NOMO-1 (cell line): ENCODE results near the gene MYH3.

Experiments used
- DNase-seq, 2 experiments: peaks; one replicate each; lab custom pipeline; 2025; ENCODE audit not compliant: unreplicated experiment in 2 of 2; lab: John Stamatoyannopoulos, UW

MYH3 gene

DNA sequence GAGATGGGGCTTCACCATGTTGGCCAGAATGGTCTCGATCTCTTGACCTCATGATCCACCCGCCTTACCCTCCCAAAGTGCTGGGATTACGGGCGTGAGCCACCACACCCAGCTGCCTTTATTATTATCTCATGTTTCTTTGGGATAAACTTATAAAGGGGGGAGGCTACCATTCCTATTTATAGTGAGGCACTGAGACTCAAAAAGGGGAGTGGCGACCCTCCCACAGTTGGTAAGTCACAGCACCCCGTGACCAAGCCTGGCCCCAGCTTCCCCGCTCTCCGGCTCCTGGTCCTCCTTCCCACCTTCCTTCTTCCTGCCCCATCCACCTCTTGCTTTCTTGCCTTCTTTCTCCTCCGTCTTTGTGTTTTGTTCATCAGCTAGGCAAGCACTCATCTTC, 5.2 kb downstream of the MYH3 start:
- DNase-seq, result no peak

DNA sequence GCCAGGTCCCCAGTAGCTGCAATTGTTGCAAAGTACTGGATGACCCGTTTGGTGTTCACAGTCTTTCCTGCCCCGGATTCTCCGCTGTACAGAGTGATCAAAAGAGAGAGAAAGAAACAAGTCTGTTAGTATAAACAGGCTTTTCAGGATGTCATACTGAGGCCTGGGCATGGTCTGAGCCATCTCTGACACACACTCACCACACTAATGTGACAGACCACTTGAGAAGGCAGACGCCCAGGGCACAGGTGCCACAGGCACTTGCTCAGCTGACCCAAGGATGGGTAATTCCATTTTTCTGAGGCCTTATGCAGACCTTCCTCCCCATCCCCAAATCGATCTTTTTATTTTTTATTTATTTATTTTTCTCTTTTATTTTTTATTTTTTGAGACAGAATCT, 7.5 kb downstream of the MYH3 start:
- DNase-seq, result no peak

DNA sequence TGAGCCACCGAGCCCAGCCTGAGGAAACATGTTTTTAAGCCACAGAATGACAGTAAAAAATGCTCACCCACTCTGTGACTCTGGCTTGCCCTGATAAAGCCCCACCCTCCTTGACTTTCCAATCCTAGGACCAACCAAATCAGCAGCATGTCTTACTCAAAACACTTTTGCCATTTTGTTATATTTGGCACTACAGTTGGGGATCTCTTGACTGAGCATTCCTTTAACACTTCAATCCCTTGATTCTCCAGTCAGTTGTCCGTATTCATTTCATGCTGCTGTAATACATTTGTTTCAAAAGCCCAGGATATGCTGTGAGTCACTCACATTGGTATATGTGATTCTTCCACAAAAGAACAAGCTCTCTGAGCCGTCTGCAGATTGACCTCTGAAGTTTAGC, 8.2 kb downstream of the MYH3 start:
- DNase-seq, result no peak

DNA sequence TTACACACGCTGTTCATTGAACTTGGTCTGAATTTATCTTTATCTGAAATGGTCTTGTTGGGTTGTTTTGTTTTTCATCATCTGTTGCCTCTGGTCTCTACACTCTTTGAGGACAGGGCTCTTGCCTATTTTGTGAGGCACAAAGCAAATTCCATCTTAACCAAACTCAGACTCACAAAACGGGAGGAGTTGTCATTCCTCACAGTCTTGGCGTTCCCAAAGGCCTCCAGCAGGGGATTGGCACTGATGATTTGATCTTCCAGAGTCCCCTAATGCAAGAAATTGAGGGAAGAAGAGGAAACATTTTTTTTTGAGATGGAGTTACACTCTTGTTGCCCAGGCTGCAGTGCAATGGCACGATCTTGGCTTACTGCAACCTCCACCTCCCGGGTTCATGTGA, 8.7 kb downstream of the MYH3 start:
- DNase-seq, result no peak

DNA sequence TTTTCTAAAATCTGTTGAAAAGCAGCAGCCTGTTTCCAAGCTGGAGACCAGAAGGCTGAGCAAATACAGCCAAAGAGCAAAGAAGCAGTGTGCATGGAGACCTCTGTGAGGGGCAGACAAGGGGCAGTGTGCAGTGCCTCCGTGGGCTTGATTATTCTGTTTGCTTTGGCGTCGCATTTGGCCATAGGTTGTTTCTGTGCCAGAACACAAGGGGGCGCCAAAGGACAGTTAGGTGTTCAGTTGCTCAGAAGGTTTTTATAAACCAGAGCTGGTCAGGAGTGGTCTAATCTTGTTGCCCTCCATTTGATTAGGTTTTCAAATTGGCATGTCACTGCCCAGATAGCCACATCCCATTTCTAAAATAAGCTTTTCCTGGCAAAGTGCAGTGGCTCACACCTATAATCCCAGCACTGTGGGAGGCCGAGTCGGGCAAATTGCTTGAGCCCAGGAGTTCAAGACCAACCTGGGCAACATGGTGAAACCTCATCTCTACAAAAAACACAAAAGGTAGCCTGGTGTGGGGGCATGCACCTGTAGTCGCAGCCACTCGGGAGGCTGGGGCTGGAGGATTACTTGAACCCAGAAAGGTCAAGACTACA, 10.6 kb downstream of the MYH3 start:
- peak; percentile 16 to 54 for DNase-seq

DNA sequence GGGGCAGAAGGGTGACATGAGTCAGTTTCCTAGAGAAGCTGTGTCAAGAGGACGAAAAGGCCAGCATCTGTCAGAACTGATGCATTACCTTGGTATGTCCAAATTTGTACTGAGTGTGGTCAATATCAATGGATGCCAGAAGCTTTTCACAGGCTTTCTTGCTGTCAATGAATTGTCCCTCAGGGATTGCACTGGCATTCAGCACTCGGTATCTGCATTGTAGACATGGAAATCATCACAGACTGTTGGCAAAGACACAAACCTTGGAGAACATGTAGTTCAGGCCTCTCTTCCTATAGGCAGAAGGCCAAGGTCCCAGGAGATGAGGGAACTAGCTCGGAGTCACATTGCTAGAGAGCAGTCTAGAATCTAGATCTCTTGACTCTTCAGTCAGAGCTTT, 16.6 kb downstream of the MYH3 start:
- DNase-seq, result no peak

DNA sequence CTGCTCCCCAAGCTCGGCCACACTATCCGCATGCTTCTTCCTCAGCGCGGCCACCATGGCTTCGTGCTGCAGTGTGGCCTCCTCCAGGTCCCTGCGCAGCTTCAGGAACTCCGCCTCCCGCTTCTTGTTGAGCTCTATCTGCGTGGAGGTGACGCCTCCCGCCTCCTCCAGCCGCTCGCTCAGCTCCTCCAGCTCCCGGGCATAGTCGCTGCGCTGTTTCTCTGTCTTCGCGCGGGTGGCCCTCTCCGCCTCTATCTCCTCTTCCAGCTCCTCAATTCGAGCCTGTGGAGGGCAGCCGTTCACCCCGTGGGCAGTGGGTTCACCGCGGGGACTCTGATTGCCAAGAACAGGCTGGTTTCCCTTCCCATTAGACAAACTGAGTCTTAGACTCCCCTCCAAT, 19.0 kb downstream of the MYH3 start:
- no peak for DNase-seq

GRCh38 chr17:10635290-10635689, 21.8 kb downstream of the MYH3 start:
- no peak for DNase-seq

GRCh38 chr17:10633738-10634379, 23.2 kb downstream of the MYH3 start:
- no peak for DNase-seq

DNA sequence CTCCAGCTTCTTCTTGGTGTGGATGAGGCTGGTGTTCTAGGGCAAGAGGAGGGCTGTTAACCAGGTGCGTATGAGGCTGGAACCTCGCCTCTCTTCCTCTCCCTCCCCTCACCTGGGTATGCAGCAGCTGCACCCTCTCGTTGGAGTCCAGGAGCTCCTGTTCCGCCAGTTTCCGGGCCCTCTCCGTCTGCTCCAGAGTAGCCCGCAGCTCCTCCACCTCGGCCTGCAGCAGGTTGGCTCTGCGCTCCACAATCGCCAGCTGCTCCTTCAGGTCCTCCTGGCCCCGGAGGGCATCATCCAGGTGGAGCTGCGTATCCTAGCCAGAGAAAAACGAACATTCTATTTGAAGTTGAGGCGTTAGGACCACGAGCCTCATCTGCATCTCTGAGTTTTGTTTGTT, 25.4 kb downstream of the MYH3 start:
- DNase-seq, result no peak

DNA sequence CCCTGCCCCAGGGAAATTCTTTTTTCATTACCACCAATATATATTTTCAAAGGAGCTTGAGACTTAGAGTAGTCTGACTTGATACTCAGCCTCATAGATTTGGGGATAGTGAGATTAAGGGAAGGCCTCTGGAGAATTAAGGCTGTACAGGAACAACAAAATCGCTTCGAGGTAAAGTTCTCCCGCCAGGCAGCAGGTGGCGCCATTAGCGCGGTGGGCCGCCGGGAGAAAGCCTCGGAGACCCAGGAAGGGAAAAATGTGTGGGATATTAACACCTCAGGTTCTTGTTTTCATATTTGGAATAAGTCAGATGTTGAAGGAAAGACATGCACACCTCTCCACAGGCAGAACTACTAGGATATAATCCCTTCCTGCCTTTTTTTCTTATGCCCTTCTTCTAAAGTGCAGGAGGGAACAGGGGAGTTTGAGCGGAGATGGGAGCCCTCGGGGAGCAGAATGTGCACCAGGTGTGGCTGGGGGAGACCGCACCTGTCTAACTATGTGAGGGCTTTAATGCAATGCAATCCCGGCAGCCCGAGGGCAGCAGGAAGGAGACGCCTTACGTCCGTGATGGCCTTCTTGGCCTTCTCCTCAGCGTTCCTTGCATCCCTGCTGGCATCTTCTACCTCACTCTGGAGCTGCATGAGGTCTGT, 25.9 kb downstream of the MYH3 start:
- DNase-seq, result no peak

GRCh38 chr17:10629706-10630105, 27.4 kb downstream of the MYH3 start:
- no peak for DNase-seq

GRCh38 chr17:10628756-10629155, 28.4 kb downstream of the MYH3 start:
- no peak for DNase-seq

- no peak for DNase-seq
Measured at GRCh38 chr17:10626390-10626789, 30.7 kb downstream of the MYH3 start.

GRCh38 chr17:10624969-10625368, 32.1 kb downstream of the MYH3 start:
- DNase-seq, result no peak

GRCh38 chr17:10623737-10624338, 33.3 kb downstream of the MYH3 start:
- DNase-seq, result no peak

- DNase-seq, result no peak
Measured at GRCh38 chr17:10622617-10623485, 34.3 kb downstream of the MYH3 start.

DNA sequence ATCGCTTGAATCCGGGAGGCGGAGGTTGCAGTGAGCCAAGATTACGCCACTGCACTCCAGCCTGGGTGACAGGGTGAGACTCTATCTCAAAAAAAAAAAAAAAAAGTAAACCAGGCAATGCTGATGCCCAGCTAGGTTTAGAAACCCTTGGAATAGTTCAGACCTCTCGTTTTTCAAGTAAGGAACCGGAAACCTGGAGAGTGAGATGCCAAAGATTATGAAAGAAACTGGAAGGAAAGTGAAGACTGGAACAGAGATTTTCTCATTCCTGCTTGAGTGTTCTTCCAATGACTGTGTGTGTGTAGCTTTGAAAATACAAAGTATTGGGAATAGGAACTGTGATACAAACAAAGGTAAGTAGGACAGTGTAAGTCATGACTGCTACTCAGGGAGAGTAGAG, 35.7 kb downstream of the MYH3 start:
- DNase-seq, result no peak

DNA sequence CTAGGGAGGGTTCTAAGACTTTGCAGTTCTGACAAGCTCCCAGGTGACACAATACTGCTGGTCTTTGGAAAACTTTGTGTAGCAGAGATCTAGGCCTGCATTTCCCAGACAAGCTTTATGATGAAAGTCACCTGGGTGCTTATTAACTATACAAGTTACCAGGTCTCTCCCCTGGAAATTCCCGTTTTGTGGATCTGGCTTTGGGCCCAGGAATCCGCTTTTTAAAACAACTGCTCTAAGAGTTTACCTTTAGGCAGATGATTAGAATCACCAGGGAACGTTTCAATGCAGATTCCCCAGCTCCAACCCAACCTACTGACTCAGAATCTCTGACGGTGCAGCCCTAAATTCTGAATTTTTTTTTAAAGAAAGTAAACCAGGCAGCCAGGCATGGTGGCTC, 36.3 kb downstream of the MYH3 start:
- no peak for DNase-seq

DNA sequence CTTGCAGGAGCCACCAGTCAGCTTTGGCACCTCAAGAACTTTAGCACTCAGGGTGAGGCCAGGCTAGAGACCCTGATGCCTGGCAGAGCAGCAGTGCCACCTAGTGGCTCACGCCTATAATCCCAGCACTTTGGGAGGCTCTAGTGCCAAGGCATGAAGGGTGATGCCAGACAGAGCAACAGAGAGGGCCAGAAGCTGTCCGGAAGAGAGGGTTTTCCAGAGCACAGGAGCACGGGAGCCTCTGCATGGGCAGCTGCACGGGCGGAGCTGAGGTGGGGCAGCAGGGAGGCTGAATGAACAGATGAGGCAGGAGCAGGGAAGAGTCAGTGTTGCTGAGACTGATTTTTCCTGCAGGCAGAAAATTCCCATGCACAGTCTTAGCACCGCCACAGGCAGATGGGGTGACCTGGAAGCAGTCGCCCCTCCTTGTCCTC, 38.9 kb downstream of the MYH3 start:
- DNase-seq, result peak; percentile 49 to 64

DNA sequence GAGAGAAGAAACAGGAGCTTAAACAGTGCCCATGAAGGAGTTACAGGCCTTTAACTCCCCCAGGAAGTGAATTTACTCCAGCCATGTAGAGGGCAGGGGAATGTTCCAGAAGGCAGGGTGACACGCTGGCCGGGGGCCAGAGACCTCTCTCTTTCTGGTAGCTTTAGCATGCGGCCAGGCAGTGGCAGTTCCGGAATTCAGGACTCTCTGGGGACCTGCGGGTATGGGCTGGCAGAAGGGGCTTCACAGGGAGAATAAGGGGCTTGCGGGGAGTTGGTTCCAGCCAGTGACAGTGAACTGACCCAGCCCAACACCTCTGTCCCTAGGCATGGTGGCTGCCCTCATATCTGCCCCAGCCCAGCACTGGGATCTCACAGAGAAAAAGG, 40.0 kb downstream of the MYH3 start:
- DNase-seq, result no peak
